ENCODE measurements around the gene TMEM86A. TPM values are rescaled to one million over a fixed set of nuclear protein-coding genes. Genes with fewer than 3 reads are reported as not detected.

Gene TMEM86A
- total RNA-seq, 4 donors from 2014 or later, result 37.6 to 96.2 (median 52.8) TPM

GRCh38 chr11:18730020-18730419 lies 31.4 kb downstream of the TMEM86A start:
- no peak overlapping the region for H3K4me3 ChIP-seq (ENCODE audit: low read depth, poor library complexity, severe bottlenecking)
- DNase-seq (ENCODE audit: low spot score in 2 of 2), result no peak
- TF ChIP-seq CTCF (IDR thresholded peaks at IDR 0.05) (no peak), POLR2A (IDR thresholded peaks at IDR 0.05) (no peak)
- intact Hi-C loops (cut with DNase I; ENCODE audit: low total_unique reads), result loop anchor here (10.0 kb wide), 1 partner anchor 185 kb away; no protein-coding TSS in a partner anchor
- 86 to 90% methylated on average over 9 of the region's 9 CpGs for WGBS, 2 donors

- H3K4me3 ChIP-seq (ENCODE audit: low read depth, poor library complexity, severe bottlenecking), result no peak overlapping the region
- WGBS, 2 donors, result 85 to 89% methylated on average over 2 of the region's 2 CpGs
- no peak for DNase-seq (ENCODE audit: low spot score in 2 of 2)
- no peak for TF ChIP-seq POLR2A (IDR thresholded peaks at IDR 0.05)
- no peak for TF ChIP-seq CTCF (IDR thresholded peaks at IDR 0.05)
- intact Hi-C loops (cut with DNase I; ENCODE audit: low total_unique reads), result loop anchor here (10.0 kb wide), 1 partner anchor 187 kb away; no protein-coding TSS in a partner anchor
Observed at GRCh38 chr11:18731441-18731840, 32.9 kb downstream of the TMEM86A start.

GRCh38 chr11:18731949-18732821 lies 33.6 kb downstream of the TMEM86A start:
- no peak overlapping the region for H3K4me3 ChIP-seq (ENCODE audit: low read depth, poor library complexity, severe bottlenecking)
- intact Hi-C loops (cut with DNase I; ENCODE audit: low total_unique reads), result loop anchor here (10.0 kb wide), 1 partner anchor 187 kb away; no protein-coding TSS in a partner anchor
- 72 to 82% methylated on average over 11 of the region's 11 CpGs for WGBS, 2 donors
- peak; percentile 47 to 92 for DNase-seq (ENCODE audit: low spot score in 2 of 2)
- TF ChIP-seq CTCF (IDR thresholded peaks at IDR 0.05) (peak in 1 of 3 donors; percentile 49), POLR2A (IDR thresholded peaks at IDR 0.05) (no peak)

GRCh38 chr11:18733202-18733601 lies 34.6 kb downstream of the TMEM86A start:
- intact Hi-C loops (cut with DNase I; ENCODE audit: low total_unique reads), result loop anchor here (10.0 kb wide), 1 partner anchor 188 kb away; no protein-coding TSS in a partner anchor
- no peak overlapping the region for H3K4me3 ChIP-seq (ENCODE audit: low read depth, poor library complexity, severe bottlenecking)
- no peak for TF ChIP-seq POLR2A (IDR thresholded peaks at IDR 0.05)
- TF ChIP-seq CTCF (IDR thresholded peaks at IDR 0.05), result no peak
- no peak for DNase-seq (ENCODE audit: low spot score in 2 of 2)
- WGBS, 2 donors, result 84 to 87% methylated on average over 16 of the region's 16 CpGs

GRCh38 chr11:18736590-18737148 lies 38.1 kb downstream of the TMEM86A start:
- TF ChIP-seq POLR2A (IDR thresholded peaks at IDR 0.05), result no peak
- no peak for TF ChIP-seq CTCF (IDR thresholded peaks at IDR 0.05)
- no peak overlapping the region for H3K4me3 ChIP-seq (ENCODE audit: low read depth, poor library complexity, severe bottlenecking)
- WGBS, 2 donors, result 65% methylated on average over 10 of the region's 10 CpGs
- DNase-seq (ENCODE audit: low spot score in 2 of 2), result no peak
- intact Hi-C loops (cut with DNase I; ENCODE audit: low total_unique reads), result loop anchor here (10.0 kb wide), 1 partner anchor 192 kb away; no protein-coding TSS in a partner anchor

Data from lower leg skin (tissue), 4 donors.